GM21423 (cell line): Measurements from ENCODE around the gene EDIL3.
"Not testable (repeated sequence)": the region's sequence is repeated elsewhere in the genome, so short reads cannot be mapped to it uniquely, and the experiment has no call there.

Experiments used
- ATAC-seq: cut with Tn5 transposase; IDR thresholded peaks from one replicate; pipeline ENCODE4 v1.9.1; 2021; ENCODE audit warnings: mild to moderate bottlenecking, moderate library complexity; ENCODE audit not compliant: unreplicated experiment

The EDIL3 gene

DNA sequence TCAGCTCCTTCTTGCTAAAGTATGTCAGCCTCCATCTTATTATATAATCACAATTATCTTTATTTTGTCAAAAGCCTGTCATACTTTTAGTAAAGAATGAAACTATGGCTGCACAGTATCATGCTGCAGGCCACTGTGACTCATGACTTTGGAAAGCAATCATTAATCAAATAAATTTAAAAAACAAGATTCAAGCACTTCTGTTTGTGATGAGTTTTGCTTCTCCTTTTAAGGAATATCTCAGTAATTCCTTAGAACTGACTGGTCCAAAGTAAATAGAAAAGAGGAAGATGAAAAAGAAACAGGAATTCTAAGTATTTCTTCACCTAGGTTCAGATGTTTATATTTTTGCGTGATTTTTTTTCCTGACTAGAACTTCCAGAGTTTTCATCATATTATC, 83.1 kb downstream of the EDIL3 start:
- ATAC-seq, result no peak

DNA sequence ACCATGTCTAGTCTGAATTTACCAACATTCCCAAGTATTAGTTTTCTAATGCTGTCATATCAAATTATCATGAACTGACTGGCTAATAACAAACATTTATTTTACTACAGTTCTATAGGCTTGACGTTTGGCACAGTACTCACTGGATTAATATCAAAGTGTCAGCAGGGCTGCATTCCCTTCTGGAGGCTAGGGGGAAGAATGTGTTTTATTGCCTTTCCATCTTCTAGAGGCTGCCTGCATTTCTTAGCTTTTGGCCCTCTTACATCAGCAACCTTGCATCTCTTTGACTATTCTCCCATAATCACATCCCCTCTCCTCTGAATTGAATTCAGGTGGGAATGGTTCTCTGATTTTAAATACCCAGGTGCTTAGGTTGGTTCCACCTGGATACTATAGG, 84.7 kb downstream of the EDIL3 start:
- no peak for ATAC-seq

GRCh38 chr5:84298628-84299027, 86.1 kb downstream of the EDIL3 start:
- ATAC-seq, result no peak

GRCh38 chr5:84297641-84298040, 87.0 kb downstream of the EDIL3 start:
- ATAC-seq, result not testable (repeated sequence)

DNA sequence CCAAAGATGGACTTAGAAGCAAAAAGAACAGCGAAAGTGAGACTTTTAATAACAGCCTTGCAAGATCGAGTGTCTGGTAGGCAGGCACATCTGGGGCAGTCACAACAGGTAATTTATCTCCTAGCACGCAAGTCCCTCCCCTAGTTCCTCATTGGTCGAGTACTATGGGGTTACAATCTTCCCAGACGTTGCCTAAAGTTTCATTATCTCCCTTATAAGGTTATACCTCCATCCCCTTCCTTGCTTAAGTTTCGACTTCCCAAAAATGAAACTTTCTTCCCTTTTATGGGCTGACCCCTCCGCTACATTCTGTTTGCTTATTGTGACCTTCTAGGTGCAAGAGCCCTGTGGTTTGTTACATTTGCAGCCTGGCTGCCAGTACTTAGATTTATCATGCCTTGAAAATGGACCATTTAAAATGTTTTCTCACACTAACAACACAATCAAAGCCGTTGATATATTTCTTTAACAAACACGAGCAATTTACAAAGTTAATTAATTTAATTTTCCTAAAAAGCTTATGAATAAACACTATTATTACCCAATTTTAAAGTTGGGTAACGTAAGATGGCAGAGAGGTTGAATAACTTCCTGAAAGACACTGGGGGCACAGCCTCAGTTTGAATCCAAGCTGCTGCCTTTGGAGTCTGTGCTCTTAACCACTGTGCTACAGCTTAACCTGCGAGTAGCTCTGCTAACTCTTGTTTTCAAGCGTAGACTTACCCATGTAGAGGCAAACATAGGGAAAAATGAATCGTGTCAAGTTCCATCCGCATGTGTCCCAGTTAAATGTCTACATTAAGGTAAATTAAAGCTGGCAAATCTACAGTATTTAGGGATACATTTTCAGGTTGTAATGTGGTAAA, 91.7 kb downstream of the EDIL3 start:
- ATAC-seq, result no peak

DNA sequence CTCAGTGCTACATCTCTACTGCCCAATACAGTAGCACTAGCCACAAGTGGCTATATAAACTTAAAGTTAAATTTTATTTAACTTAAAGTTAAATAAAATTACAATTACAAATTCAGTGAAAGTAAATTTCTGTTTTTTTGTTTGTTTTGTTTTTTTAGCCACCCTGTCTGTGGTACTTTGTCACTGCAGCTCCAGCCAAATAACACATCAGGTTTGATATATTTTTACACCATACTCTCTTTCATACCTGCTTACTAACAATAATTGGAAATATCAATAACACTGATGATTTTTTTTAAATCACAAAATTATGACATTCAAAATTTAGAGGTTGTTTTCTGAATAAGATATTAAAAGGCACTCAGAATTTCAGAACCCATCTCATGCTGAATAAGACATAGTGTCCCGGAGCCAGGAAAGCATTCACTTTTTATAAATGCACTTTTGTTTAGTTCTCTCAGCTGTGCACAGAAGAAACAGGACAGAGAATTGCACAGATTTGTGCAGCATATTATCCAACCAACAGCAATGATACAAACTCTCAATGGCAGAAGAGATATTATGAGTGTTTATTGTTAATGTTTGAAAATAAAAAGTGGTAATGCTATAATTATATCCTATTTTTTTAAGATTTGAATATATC, 92.6 kb downstream of the EDIL3 start:
- ATAC-seq, result no peak

- no peak for ATAC-seq
These were observed 94.0 kb downstream of the EDIL3 start for GRCh38 chr5:84290673-84291072.

DNA sequence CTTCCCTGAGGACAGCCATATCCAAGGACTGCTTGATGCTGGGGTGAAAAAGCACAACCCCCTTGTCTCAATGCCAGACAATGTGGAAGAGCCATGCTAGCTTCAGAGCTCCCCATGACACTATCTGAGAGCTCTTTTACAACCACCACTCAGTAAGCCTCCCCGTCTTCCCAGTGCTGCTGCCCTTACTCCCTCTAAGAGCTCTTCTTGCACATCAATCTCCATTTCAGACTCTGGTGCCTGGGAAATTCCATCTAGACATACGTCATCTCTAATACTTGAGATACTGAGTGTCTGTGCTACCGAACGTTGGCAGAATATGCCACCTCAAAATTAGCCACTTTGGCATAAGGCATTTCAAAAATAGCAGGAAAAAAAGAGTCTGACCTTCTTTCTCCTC, 94.5 kb downstream of the EDIL3 start:
- no peak for ATAC-seq

DNA sequence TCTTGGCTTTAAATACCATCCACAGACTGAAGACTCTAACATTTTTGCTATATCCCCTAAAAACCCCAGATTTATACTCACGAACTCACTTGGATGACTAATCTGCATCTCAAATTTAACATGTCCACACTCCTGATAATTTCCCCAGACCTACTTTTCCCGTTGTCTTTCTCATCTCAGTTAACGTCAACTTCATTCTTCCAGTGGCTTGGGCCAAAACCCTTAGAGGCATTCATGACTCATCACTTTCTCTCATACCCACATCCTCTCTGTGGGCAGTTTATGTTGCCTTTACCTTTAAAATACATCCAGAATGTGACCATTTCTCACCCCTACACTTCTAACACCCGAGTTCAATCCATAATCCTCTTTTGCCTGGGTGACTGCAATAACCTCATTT, 96.7 kb downstream of the EDIL3 start:
- peak; percentile 96 for ATAC-seq

- ATAC-seq, result no peak
These were observed 98.0 kb downstream of the EDIL3 start for GRCh38 chr5:84286662-84287061.

GRCh38 chr5:84285641-84286637, 98.7 kb downstream of the EDIL3 start:
- no peak for ATAC-seq

- no peak for ATAC-seq
These were observed 103.3 kb downstream of the EDIL3 start for GRCh38 chr5:84281383-84281782.

DNA sequence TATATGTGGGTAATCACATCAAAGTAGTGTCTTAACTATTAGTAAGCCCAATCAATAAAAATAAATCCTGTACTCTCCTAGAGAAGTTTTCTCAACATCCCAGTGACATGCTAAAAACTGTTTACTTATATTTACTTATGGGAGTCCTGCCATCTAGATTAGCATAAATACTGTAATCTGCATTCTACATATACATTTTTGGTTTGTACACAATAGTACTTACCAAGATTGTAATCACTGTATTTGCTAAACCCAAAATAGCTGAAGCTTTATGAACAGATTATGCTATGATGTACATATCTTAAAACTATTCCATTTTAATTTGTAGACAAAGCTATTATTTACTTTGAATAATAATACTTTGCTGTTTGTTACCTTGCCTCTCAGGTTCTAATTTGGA, 105.4 kb downstream of the EDIL3 start:
- no peak for ATAC-seq

- no peak for ATAC-seq
These were observed 109.1 kb downstream of the EDIL3 start for GRCh38 chr5:84275609-84276008.

- ATAC-seq, result no peak
These were observed 109.9 kb downstream of the EDIL3 start for GRCh38 chr5:84274585-84275468.

DNA sequence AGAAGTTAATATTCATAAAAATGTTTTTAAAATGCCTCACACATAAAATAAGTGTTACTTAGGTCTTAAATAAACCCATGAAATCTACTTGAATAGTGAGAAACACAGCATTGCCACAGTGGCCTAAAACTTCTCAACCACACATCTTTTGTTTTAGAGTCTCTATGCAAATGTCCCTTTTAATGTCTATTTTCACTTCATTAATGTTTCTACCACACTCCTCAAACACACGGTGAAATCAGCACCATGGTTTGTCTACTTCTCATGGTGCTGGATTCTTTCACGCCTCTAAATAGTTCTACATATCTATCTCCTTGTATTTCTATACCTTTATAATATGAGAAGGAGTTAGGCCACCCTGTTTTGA, 111.2 kb downstream of the EDIL3 start:
- no peak for ATAC-seq

DNA sequence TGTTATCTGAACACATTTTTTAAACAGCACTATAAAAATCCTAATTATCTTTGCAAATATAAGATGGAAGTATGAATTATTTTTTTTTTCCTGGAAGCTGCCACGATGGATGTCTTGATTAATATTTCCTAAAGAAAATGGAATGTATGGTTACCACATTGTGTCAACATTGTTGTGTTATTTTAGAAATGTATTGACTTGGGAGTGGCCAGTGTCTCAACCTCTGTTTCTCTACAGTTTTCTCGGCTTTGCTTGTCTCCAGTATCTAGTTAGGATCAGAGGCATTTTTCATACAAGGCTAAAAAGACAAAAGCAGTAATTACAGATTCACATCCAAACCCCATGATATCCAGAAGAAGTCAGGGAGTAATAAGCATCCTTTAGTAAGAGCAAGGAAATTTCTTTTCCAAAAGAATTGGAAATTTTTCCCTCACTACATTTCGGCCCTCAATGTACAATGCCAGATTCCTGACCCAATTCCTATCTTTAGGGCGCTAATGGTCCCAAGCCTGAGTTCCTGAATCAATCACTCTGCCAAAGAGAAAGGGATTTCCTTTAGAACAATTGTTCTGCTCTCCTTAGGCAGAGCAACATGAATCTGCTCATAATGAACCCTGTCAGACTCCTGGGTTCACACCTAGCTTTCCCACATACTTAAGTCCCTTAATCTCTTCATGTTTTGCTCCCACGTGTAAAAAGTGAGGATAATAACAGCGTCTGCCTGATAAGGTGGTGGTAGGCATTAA, 111.7 kb downstream of the EDIL3 start:
- ATAC-seq, result no peak

DNA sequence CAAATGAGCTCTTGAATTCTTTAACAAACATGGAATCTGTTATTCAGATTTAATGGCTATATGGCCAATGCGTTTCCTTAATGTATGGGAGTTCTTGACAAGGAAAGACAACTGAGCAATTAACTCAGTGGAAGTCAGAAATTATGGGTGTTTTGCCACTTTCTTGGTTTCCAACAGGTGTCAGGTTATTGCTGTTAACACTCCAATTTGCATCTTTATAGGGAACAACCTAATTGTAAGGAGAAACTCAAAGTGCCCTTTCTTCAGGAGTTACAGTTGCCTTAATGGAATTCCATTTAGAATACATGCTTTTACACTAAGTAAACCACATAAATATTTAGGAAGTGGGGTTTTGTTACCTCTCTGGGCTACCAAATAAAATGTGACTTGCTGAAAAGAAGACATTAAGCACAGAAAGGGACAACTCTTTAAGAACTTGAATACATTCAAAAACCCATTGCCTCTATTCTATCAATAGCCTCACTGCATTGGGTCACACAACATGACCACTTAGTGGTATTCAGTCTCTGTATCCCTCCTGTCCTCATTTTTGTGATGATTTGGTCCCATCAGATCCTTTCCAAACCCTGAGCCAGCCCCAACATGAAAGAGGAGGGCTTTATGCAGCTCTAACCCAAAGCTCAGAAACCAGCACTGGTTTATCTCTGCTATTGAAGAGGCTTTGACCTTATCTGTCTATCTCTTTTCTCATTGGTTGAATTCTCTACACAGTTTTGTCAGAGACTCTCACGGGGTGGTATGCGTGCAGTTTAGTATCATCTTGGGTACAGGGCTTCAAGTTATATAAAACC, 118.7 kb downstream of the EDIL3 start:
- no peak for ATAC-seq

DNA sequence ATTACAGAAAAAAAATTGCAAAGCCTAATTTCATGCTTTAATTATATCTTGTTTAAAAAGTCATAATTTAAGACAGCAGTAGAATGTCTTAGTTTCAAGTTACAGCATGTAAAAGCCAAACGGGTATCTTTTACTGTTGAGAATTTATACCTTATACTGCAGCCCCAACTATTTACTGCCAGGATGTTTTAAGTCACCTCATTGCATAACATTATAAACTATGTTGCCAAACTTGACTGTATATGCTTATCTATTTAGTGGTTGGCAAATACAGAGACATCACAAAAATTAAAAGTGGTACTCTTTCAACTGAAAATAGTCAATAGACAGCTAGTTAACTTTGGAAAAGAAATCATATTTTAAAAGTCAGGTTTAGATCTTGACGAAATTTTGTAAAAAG, 119.5 kb downstream of the EDIL3 start:
- ATAC-seq, result no peak
